Measurements from ENCODE around the gene PPL. TPM values are rescaled to one million over a fixed set of nuclear protein-coding genes. Genes with fewer than 3 reads are reported as not detected.

Gene PPL
- total and polyA plus RNA-seq, 2 of the 8 experiments (the other 6 are each of a cell fraction or from before 2014, with no cell fraction given): 11.3 to 29.5 TPM

DNA sequence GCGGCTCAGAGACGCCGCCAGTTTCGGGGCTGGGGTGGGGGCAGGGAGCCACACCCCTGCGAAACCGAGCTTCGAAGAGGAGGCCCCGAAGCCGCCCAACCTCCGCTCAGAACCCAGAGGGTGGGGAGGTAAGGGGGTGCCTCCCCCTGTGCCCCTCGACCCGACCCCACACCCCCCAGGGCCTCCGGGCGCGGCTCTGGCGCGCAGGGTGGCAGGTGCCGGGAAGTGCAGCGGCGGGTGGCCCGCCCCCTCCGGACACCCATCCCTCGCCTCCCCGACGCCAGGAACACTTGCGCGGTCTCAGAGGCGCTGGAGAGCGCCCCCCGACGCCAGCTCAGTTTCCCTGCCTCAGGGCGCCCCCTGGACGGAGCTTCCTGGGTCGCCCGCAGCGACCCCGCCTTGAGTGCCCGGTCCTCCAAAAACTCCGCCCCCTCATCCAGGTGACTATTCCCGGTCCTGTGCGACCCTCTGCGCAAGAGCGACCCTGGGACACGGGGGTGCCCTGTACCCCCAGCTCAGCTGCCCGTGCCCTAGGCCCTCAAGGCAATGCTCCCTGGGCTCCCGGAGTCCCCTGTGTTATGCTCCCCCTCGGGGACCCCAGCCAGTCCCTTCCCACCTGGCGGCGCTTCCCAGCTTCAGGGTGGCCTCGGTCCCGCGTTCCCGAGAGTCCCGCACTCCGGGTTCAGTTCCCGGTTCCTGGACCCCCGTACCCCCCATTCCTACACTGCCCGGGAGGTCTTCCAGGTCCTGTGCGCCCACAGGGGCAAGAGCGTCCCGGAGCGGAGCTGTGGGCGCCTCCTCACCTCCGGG, 562 bp downstream of the PPL start:
- Histone ChIP-seq H3K56ac (replicated peaks; ENCODE audit: insufficient read length, low read depth, low read length) (peak overlapping the region; percentile 17), H4K20me1 (replicated peaks in 1 of 2; ENCODE audit: control insufficient read depth in 1 of 2, insufficient read depth in 2 of 2, low read length in 2 of 2) (peaks cover 0 to 19% of the 10 kb centered on the region in 2 experiments), H2AFZ (ENCODE audit: low read length) (peak overlapping the region; percentile 93; the same call in 1 of the 2 replicates), H2BK15ac (ENCODE audit: low read length) (no peak overlapping the region), H3K4me1 (replicated peaks in 1 of 4; ENCODE audit: control insufficient read depth in 3 of 4, insufficient read depth in 4 of 4, low read length in 3 of 4) (peaks cover 0 to 19% (median 11%) of the 10 kb centered on the region in 4 experiments; a peak in 4 of 7 replicates), H3K79me1 (ENCODE audit: low read depth, low read length) (peaks cover 2% of the 10 kb centered on the region; the same call in 1 of the 2 replicates), H2BK120ac (replicated peaks; ENCODE audit: low read depth, low read length) (no peak overlapping the region), H3K18ac (ENCODE audit: extremely low read depth, low read length) (peak overlapping the region; percentile 87), H3K14ac (ENCODE audit: insufficient read length) (no peak overlapping the region), H2BK12ac (ENCODE audit: low read depth, low read length) (0 out of 2 replicates have a peak overlapping the region, but pooled peaks have one; percentile 39), H3K9ac (replicated peaks in 1 of 4; ENCODE audit: extremely low read depth in 1 of 4, low read depth in 3 of 4, low read length in 3 of 4) (peak overlapping the region in 2 of 4 experiments; percentile 34 to 53; a peak in 3 of 7 replicates), H2AK5ac (ENCODE audit: low read depth, low read length) (no peak overlapping the region), H3K27me3 (replicated peaks in 1 of 4; ENCODE audit: control insufficient read depth in 3 of 4, extremely low read depth in 1 of 4, insufficient read depth in 3 of 4, low read length in 3 of 4) (no peaks in the 10 kb centered on the region), H3K23ac (ENCODE audit: insufficient read length) (no peak overlapping the region), H3K9me3 (ENCODE audit: insufficient read depth in 2 of 2, low read depth in 1 of 2, low read length in 1 of 2) (no peaks in the 10 kb centered on the region), H3K4ac (replicated peaks; ENCODE audit: insufficient read length, low read depth, low read length) (no peak overlapping the region), H3K23me2 (ENCODE audit: low read depth, low read length) (peaks cover 3% of the 10 kb centered on the region; the same call in 1 of the 2 replicates), H3K4me3 (ENCODE audit: extremely low read depth in 1 of 4, insufficient read depth in 2 of 4, low read depth in 3 of 4, low read length in 4 of 4) (peak overlapping the region; percentile 67 to 100 (median 96)), H4K91ac (replicated peaks; ENCODE audit: insufficient read length, low read length) (no peak overlapping the region), H2BK5ac (ENCODE audit: low read depth, low read length) (peak overlapping the region; percentile 44; the same call in 1 of the 2 replicates), H3K36me3 (ENCODE audit: control insufficient read depth in 2 of 4, insufficient read depth in 4 of 4, low read length in 3 of 4) (no peaks in the 10 kb centered on the region), H3K79me2 (ENCODE audit: control insufficient read depth in 1 of 2, insufficient read depth in 2 of 2, low read length in 2 of 2) (peaks cover 0 to 11% of the 10 kb centered on the region in 2 experiments; a peak in 1 of 4 replicates), H4K5ac (ENCODE audit: insufficient read length, low read depth, low read length) (no peak overlapping the region), H4K8ac (ENCODE audit: extremely low read depth, insufficient read depth, low read length) (peak overlapping the region; percentile 93; the same call in 1 of the 2 replicates), H2BK20ac (ENCODE audit: low read length) (no peak overlapping the region), H3K4me2 (ENCODE audit: insufficient read depth in 1 of 2, low read depth in 2 of 2, low read length in 2 of 2) (peak overlapping the region; percentile 67 to 90), H3K27ac (ENCODE audit: low read depth, low read length) (peak overlapping the region; percentile 13; the same call in 1 of the 2 replicates)
- no peak for FAIRE-seq
- ChIA-PET POLR2A (ENCODE audit: partially characterized antibody) (interaction anchor here (0.7 to 3.7 kb wide), 14 partner anchors 10 to 478 kb away, joined by 3 to 18 read pairs (median 4); partner anchors contain the start of genes ANKS3, DNAAF8, GLYR1 and SEC14L5), CTCF (ENCODE audit: partially characterized antibody) (interaction anchor here (0.6 to 2.0 kb wide), 19 partner anchors 9 to 147 kb away, joined by 3 to 20 read pairs (median 4); partner anchors contain the start of gene SEC14L5)
- DNase-seq (ENCODE audit: low read depth in 1 of 2, low spot score in 2 of 2): peak in 1 of 2 experiments; percentile 80
- 1% methylated on average over 35 of the region's 64 CpGs; no CpG with 5 or more reads in 1 of the 2 experiments for WGBS, 2 experiments (ENCODE audit: extremely low coverage in 1 of 2, insufficient coverage in 1 of 2, insufficient read length in 1 of 2, insufficient replicate concordance in 2 of 2, low coverage in 1 of 2, low lambda C conversion rate in 2 of 2, missing lambda C conversion rate in 1 of 2)
- TF ChIP-seq HDAC2 (IDR thresholded peaks at IDR 0.05; ENCODE audit: borderline replicate concordance in 1 of 2, low read depth in 2 of 2, low read length in 2 of 2) (0 out of 4 replicates have a peak, but pooled peaks of 1 of the 2 experiments have one; percentile 51), SRF (IDR thresholded peaks at IDR 0.05; ENCODE audit: low read depth, low read length) (no peak), EP300 (IDR thresholded peaks at IDR 0.05; ENCODE audit: borderline replicate concordance in 1 of 2, low read depth in 2 of 2, low read length in 2 of 2) (no peak), NANOG (IDR thresholded peaks at IDR 0.05; ENCODE audit: insufficient read depth, low read depth, low read length, poor library complexity, severe bottlenecking) (no peak), BRCA1 (IDR thresholded peaks at IDR 0.05; ENCODE audit: low read depth, low read length) (no peak), TEAD4 (IDR thresholded peaks at IDR 0.05; ENCODE audit: low read depth, low read length) (no peak), FOSL1 (IDR thresholded peaks at IDR 0.05; ENCODE audit: insufficient read depth, low read depth, low read length) (no peak), RAD21 (IDR thresholded peaks at IDR 0.05 in 1 of 2, conservative IDR thresholded peaks at IDR 0.05 in 1 of 2; ENCODE audit: low read depth in 2 of 2, low read length in 2 of 2) (peak; percentile 23 to 45; a peak in 3 of 4 replicates), TAF1 (IDR thresholded peaks at IDR 0.05; ENCODE audit: low read depth, low read length) (no peak)

Measured in H1 (cell line).